ENCODE data around the gene ACYP1.
A peak's percentile ranks its signal among the peaks of the same experiment; 100 is the strongest.

ACYP1 gene

GRCh38 chr14:75005357-75005756 is 58.5 kb downstream of the ACYP1 start:
- TF ChIP-seq CTCF (IDR thresholded peaks at IDR 0.05): no peak
- TF ChIP-seq ZFX (IDR thresholded peaks at IDR 0.05; ENCODE audit: borderline replicate concordance): no peak
- no peak overlapping the region for H3K27ac ChIP-seq

GRCh38 chr14:75003250-75004027 is 60.4 kb downstream of the ACYP1 start:
- TF ChIP-seq CTCF (IDR thresholded peaks at IDR 0.05): no peak
- no peak for TF ChIP-seq ZFX (IDR thresholded peaks at IDR 0.05; ENCODE audit: borderline replicate concordance)
- H3K27ac ChIP-seq: peak overlapping the region; percentile 70
